Ascending aorta (tissue), 2 donors: Measurements from ENCODE around the gene PPL. TPM values are rescaled to one million over a fixed set of nuclear protein-coding genes. Genes with fewer than 3 reads are reported as not detected.

ENCODE experiments used
- DNase-seq, 2 donors: peaks; one replicate each; pipeline ENCODE4 v3.0.0-alpha.2; 2019; ENCODE audit warnings: low spot score in 2 of 2
- H3K27ac ChIP-seq, 2 donors: fragments of 200-600 bp; sonication (generic); one replicate each; pipeline ENCODE4 v1.5.1; 2016 to 2017; ENCODE audit warnings: mild to moderate bottlenecking in 1 of 2
- H3K27me3 ChIP-seq: fragments of 200-600 bp; sonication (generic); one replicate; pipeline ENCODE4 v1.5.1; 2017
- H3K36me3 ChIP-seq, 2 donors: fragments of 200-600 bp; sonication (generic); one replicate each; pipeline ENCODE4 v1.5.1; 2016
- H3K4me1 ChIP-seq, 2 donors: fragments of 200-600 bp; sonication (generic); one replicate each; pipeline ENCODE4 v1.5.1; 2016 to 2017; ENCODE audit warnings: mild to moderate bottlenecking in 1 of 2
- H3K4me3 ChIP-seq, 2 donors: fragments of 200-600 bp; sonication (generic); one replicate each; pipeline ENCODE4 v1.5.1; 2016 to 2017; ENCODE audit warnings: mild to moderate bottlenecking in 1 of 2
- H3K9me3 ChIP-seq, 2 donors: fragments of 200-600 bp; sonication (generic); one replicate each; pipeline ENCODE4 v1.5.1; 2016
- CTCF ChIP-seq, 3 experiments: fragments of 200-600 bp in 2 of 3; fragments of 450-650 bp in 1 of 3; sonication (generic) in 2 of 3; IDR thresholded peaks; one replicate each; pipeline ENCODE4 v1.5.1; 2016 to 2019; ENCODE audit warnings: antibody characterized with exemption in 3 of 3, mild to moderate bottlenecking in 1 of 3, moderate library complexity in 1 of 3
- intact Hi-C: fragments of 100-400 bp; cut with DNase I; formaldehyde crosslinking; loops from one replicate; pipeline ENCODE4 v1.15.1; 2023
- total RNA-seq: library from RNA; depleted of rRNA; stranded (reverse); fragments of >200 nt; gene quantifications from one replicate; pipeline ENCODE4 v1.1.0, GENCODE V29; 2016

PPL gene
- total RNA-seq, 1 donor from 2014 or later = 25.7 TPM

DNA sequence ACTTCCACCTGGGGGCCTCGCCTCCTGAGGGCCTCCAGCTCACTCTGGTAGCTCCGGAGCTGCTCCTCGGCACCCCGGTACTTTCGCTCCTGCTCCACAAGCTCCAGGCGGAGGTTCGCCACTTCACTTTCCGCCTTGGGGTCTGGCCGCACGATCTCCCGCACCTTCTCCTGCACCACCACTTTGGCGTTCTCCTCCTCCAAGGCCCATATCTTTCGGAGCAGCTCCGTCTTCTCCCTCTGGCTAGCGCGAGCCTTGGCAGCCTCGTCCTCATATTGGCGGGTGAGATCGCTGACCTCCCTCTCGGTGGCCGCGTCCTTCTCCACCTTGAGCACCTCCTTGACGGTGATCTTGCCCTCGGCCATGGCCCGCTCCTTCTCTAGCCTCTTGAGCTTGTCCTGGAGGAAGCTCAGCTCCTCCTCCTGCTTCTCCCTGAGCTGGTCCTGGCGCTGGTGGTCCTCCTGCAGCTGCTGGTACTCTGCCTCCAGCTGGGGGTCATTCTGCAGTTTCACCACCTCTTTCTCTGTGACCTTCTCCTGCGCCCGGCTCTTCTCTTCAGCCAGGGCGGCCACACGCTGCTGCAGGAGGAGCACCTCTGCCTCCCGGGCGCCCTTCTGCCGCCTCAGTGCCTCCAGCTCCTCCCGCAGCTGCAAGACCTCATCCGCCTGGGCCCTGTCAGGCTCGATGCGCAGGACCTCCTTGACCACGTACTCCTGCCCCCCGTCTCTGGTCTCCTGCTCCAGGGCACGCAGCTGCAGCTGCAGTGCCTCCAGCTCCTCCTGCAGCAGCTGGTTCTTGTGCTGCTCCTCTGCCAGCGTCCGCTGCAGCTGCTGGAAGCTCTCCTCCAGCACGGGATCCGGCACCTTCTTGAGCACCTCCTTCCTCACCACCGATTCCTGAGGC is 51.7 kb downstream of the PPL start:
- Histone ChIP-seq H3K4me3 (no peak overlapping the region), H3K27ac (no peak overlapping the region), H3K36me3 (peaks cover 62 to 88% of the 10 kb centered on the region in 2 donors), H3K9me3 (no peaks in the 10 kb centered on the region), H3K4me1 (no peaks in the 10 kb centered on the region), H3K27me3 (no peaks in the 10 kb centered on the region)
- intact Hi-C loops = no loop called here
- no peak for DNase-seq
- no peak for TF ChIP-seq CTCF (IDR thresholded peaks at IDR 0.05)

DNA sequence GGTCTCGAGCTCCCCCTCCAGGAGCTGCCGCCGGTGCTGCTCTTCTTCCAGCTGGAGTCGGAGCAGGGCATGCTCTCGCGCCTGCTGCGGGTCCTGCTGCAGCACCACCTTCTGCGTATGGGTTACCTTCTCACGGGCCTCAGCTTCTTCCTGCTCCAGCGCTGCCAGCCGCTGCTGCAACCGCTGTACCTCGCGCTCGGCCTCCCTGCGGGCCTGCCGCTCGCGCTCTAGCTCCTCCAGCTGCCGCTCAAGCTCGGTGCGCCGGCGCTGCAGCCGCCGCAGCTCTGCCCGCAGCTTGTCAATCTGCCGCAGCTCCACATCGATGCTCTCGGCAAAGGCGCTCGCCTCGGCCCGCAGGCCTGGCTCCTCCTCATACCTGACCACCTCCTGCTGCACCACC is 52.7 kb downstream of the PPL start:
- Histone ChIP-seq H3K27me3 (no peaks in the 10 kb centered on the region), H3K36me3 (peaks cover 69 to 88% of the 10 kb centered on the region in 2 donors), H3K4me1 (no peaks in the 10 kb centered on the region), H3K9me3 (no peaks in the 10 kb centered on the region), H3K27ac (no peak overlapping the region), H3K4me3 (no peak overlapping the region)
- no peak for TF ChIP-seq CTCF (IDR thresholded peaks at IDR 0.05)
- DNase-seq = no peak
- intact Hi-C loops = no loop called here

DNA sequence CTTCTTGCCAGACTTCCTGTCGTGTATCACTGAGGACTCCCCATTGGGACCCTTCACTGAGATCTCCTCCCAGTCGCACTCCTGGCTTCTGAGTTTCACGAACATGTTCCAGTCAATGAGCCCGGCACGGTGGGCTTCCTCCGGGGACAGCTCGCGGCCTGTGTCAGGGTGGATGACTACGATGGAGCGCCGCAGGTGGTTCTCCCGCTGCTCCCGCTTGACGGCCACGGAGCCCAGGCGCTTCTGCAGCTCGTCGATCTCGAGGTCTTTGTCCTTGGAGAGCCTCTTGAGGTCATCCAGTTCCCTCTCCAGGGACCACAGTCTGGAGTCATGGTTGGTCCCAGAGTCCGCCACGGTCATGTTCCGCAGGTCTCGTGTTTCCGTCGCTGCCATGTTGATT is 53.4 kb downstream of the PPL start:
- H3K9me3 ChIP-seq = no peaks in the 10 kb centered on the region
- no peak overlapping the region for H3K4me3 ChIP-seq
- H3K27me3 ChIP-seq = no peaks in the 10 kb centered on the region
- intact Hi-C loops = no loop called here
- TF ChIP-seq CTCF (IDR thresholded peaks at IDR 0.05) = no peak
- no peak overlapping the region for H3K27ac ChIP-seq
- no peaks in the 10 kb centered on the region for H3K4me1 ChIP-seq
- DNase-seq = no peak
- peaks cover 75 to 95% of the 10 kb centered on the region in 2 donors for H3K36me3 ChIP-seq

DNA sequence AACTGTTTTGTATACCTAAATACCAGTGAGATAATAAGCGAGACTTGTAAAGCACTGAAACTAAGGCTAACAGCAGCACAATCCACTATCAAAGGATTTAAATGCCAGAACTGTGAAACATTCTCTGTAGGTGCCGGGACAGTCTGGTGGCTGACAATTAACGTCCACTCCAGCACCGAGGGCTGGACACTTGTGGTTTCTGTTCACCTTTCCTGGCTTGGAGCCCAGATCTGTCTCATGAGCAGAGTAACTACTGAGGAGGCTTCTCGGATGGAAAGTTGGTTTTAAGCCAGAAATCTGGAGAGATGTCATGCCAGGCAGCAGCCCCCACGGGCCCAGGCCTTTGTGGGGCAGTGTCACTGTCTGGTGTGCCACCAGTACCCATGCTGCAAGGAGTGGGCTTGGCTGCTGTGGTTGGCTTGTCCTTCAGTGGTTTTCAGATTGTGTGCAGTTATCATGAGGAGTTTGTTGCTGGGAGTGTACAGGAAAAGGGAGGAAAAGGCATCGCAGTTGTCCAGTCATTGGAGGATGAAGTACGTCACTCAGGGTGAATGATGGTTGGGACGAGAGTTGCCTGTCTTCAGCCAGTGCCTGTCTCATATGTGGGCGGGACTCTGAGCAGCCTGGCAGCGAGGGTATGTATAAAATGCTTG is 54.2 kb downstream of the PPL start:
- Histone ChIP-seq H3K27ac (no peak overlapping the region), H3K9me3 (no peaks in the 10 kb centered on the region), H3K36me3 (peaks cover 82 to 98% of the 10 kb centered on the region in 2 donors), H3K4me1 (no peaks in the 10 kb centered on the region), H3K27me3 (no peaks in the 10 kb centered on the region), H3K4me3 (no peak overlapping the region)
- no peak for TF ChIP-seq CTCF (IDR thresholded peaks at IDR 0.05)
- DNase-seq = no peak
- intact Hi-C loops = no loop called here

GRCh38 chr16:4882000-4882632 is 54.8 kb downstream of the PPL start:
- Histone ChIP-seq H3K9me3 (no peaks in the 10 kb centered on the region), H3K27ac (no peak overlapping the region), H3K4me3 (no peak overlapping the region), H3K27me3 (no peaks in the 10 kb centered on the region), H3K4me1 (no peaks in the 10 kb centered on the region), H3K36me3 (peaks cover 89 to 98% of the 10 kb centered on the region in 2 donors)
- intact Hi-C loops = no loop called here
- no peak for TF ChIP-seq CTCF (IDR thresholded peaks at IDR 0.05)
- no peak for DNase-seq
